Liver (tissue), 9 donors: ENCODE results near the gene PAX7. TPM values are rescaled to one million over a fixed set of nuclear protein-coding genes. Genes with fewer than 3 reads are reported as not detected.

Experiments
- DNase-seq: peaks from one replicate; pipeline ENCODE4 v3.0.0-alpha.2; 2017; ENCODE audit warnings: low spot score
- H3K27ac ChIP-seq, 2 donors: one replicate each; pipeline ENCODE4 v1.7.0; 2013; ENCODE audit warnings: inconsistent platforms in 2 of 2, low read length in 2 of 2, control low read depth in 1 of 2, low read depth in 1 of 2, mild to moderate bottlenecking in 1 of 2
- H3K27me3 ChIP-seq, 4 donors: one replicate each; pipeline versions ENCODE4 v1.6.1 to v1.7.0; 2013; ENCODE audit warnings: low read length in 3 of 4, inconsistent platforms in 1 of 4, mild to moderate bottlenecking in 1 of 4, moderate library complexity in 1 of 4; ENCODE audit not compliant: control insufficient read depth in 4 of 4, insufficient read depth in 4 of 4
- H3K36me3 ChIP-seq, 4 donors: one replicate each; pipeline versions ENCODE4 v1.6.1 to v1.7.0; 2013; ENCODE audit warnings: low read length in 3 of 4, mild to moderate bottlenecking in 3 of 4, low read depth in 1 of 4, moderate library complexity in 1 of 4; ENCODE audit not compliant: control insufficient read depth in 4 of 4, insufficient read depth in 3 of 4
- H3K4me1 ChIP-seq, 4 donors: one replicate each; pipeline versions ENCODE4 v1.6.1 to v1.7.0; 2013; ENCODE audit warnings: low read length in 3 of 4, mild to moderate bottlenecking in 3 of 4, moderate library complexity in 1 of 4; ENCODE audit not compliant: control insufficient read depth in 4 of 4, insufficient read depth in 4 of 4
- H3K4me3 ChIP-seq, 3 donors: one replicate each; pipeline versions ENCODE4 v1.6.1 to v1.7.0; 2013; ENCODE audit warnings: low read length in 3 of 3, control low read depth in 1 of 3, low read depth in 1 of 3, mild to moderate bottlenecking in 1 of 3
- H3K9ac ChIP-seq, 2 donors: one replicate each; pipeline ENCODE4 v1.7.0; 2013; ENCODE audit warnings: low read length in 2 of 2, mild to moderate bottlenecking in 2 of 2, moderate library complexity in 2 of 2, control low read depth in 1 of 2, low read depth in 1 of 2
- H3K9me3 ChIP-seq, 4 donors: one replicate each; pipeline versions ENCODE4 v1.6.1 to v1.7.0; 2013; ENCODE audit warnings: low read length in 3 of 4; ENCODE audit not compliant: control insufficient read depth in 4 of 4
- ATF3 ChIP-seq: IDR thresholded peaks from 2 replicates; pipeline ENCODE4 v1.6.1; 2016; ENCODE audit warnings: antibody characterized with exemption
- CTCF ChIP-seq: fragments of 150-350 bp; IDR thresholded peaks from 2 replicates; pipeline ENCODE4 v1.5.1; 2017; ENCODE audit warnings: improper control_type of control experiment, low read depth, low read length; ENCODE audit not compliant: missing input control
- EGR1 ChIP-seq, 2 donors: IDR thresholded peaks; 2 replicates each; pipeline ENCODE4 v1.6.1; 2016 to 2018; ENCODE audit warnings: antibody characterized with exemption in 2 of 2, low read depth in 2 of 2
- FOXA1 ChIP-seq: IDR thresholded peaks from 2 replicates; pipeline ENCODE4 v1.6.1; 2016; ENCODE audit warnings: antibody characterized with exemption
- FOXA2 ChIP-seq: IDR thresholded peaks from 2 replicates; pipeline ENCODE4 v1.6.1; 2016; ENCODE audit warnings: antibody characterized with exemption
- GABPA ChIP-seq, 2 donors: IDR thresholded peaks in 1 of 2; conservative IDR thresholded peaks in 1 of 2; 2 replicates each; pipeline ENCODE4 v1.6.1; 2016; ENCODE audit warnings: antibody characterized with exemption in 2 of 2, mild to moderate bottlenecking in 1 of 2, moderate library complexity in 1 of 2
- HNF4A ChIP-seq, 2 donors: conservative IDR thresholded peaks; 2 replicates each; pipeline ENCODE4 v1.6.1; 2016; ENCODE audit warnings: antibody characterized with exemption in 2 of 2, mild to moderate bottlenecking in 2 of 2
- HNF4G ChIP-seq: IDR thresholded peaks from 2 replicates; pipeline ENCODE4 v1.6.1; 2016; ENCODE audit warnings: antibody characterized with exemption
- JUND ChIP-seq, 2 donors: IDR thresholded peaks; 2 replicates each; pipeline ENCODE4 v1.6.1; 2016; ENCODE audit warnings: antibody characterized with exemption in 2 of 2
- MAX ChIP-seq: IDR thresholded peaks from 2 replicates; pipeline ENCODE4 v1.6.1; 2016; ENCODE audit warnings: antibody characterized with exemption
- NR2F2 ChIP-seq: IDR thresholded peaks from 2 replicates; pipeline ENCODE4 v1.6.1; 2016; ENCODE audit warnings: antibody characterized with exemption
- RAD21 ChIP-seq, 2 donors: IDR thresholded peaks; 2 replicates each; pipeline ENCODE4 v1.6.1; 2016; ENCODE audit warnings: antibody characterized with exemption in 2 of 2, mild to moderate bottlenecking in 2 of 2
- REST ChIP-seq: IDR thresholded peaks from 2 replicates; pipeline ENCODE4 v1.6.1; 2016; ENCODE audit warnings: antibody characterized with exemption, mild to moderate bottlenecking
- RXRA ChIP-seq, 2 donors: IDR thresholded peaks; 2 replicates each; pipeline ENCODE4 v1.6.1; 2017 to 2018; ENCODE audit warnings: antibody characterized with exemption in 2 of 2, mild to moderate bottlenecking in 1 of 2
- SP1 ChIP-seq: IDR thresholded peaks from 2 replicates; pipeline ENCODE4 v1.6.1; 2018; ENCODE audit warnings: antibody characterized with exemption, mild to moderate bottlenecking
- TAF1 ChIP-seq: conservative IDR thresholded peaks from 2 replicates; pipeline ENCODE4 v1.6.1; 2016; ENCODE audit warnings: antibody characterized with exemption, mild to moderate bottlenecking
- YY1 ChIP-seq: IDR thresholded peaks from 2 replicates; pipeline ENCODE4 v1.6.1; 2016; ENCODE audit warnings: antibody characterized with exemption, mild to moderate bottlenecking
- ZBTB33 ChIP-seq: IDR thresholded peaks from 2 replicates; pipeline ENCODE4 v1.6.1; 2016; ENCODE audit warnings: antibody characterized with exemption
- WGBS: extraction: QIAGEN DNeasy Blood & Tissue Kit; methylation state at CpG from one replicate; pipeline ENCODE4 v1.1.7; 2013; 5-methylcytosine and 5-hydroxymethylcytosine counted together
- polyA plus RNA-seq, 2 donors: library from polyadenylated mRNA; stranded (reverse) in 1 of 2; unstranded in 1 of 2; fragments of 200-250 nt in 1 of 2; fragments of >200 nt in 1 of 2; fragmentation: Nextera tagmentation in 1 of 2; extraction: Ambion mirVana in 1 of 2; gene quantifications; one replicate each; pipeline versions ENCODE4 v1.2.1 to v1.2.3, GENCODE V29; 2013 to 2015
- total RNA-seq, 2 donors: library from RNA; depleted of rRNA; stranded (reverse); fragments of >200 nt; gene quantifications; one replicate each; pipeline ENCODE4 v1.2.3, GENCODE V29; 2014
- donor health status: healthy.
- donor health status: healthy.
- donor health status: healthy.
- donor health status: healthy.
- donor health status: healthy.

Gene PAX7
- total and polyA plus RNA-seq, 4 donors: not detected

- Histone ChIP-seq H3K27me3 (peaks cover 0 to 5% (median 0%) of the 10 kb centered on the region in 4 donors), H3K4me1 (no peaks in the 10 kb centered on the region), H3K9ac (no peak overlapping the region), H3K9me3 (no peaks in the 10 kb centered on the region), H3K36me3 (no peaks in the 10 kb centered on the region), H3K27ac (no peak overlapping the region), H3K4me3 (no peak overlapping the region)
- TF ChIP-seq HNF4G (no peak), CTCF (no peak), REST (no peak), EGR1 (IDR thresholded peaks at IDR 0.05; ENCODE audit: low read depth in 2 of 2) (no peak), ATF3 (no peak), FOXA1 (no peak), RXRA (IDR thresholded peaks at IDR 0.05) (no peak), SP1 (no peak), MAX (no peak), ZBTB33 (no peak), NR2F2 (no peak), YY1 (no peak), GABPA (IDR thresholded peaks at IDR 0.05 in 1 of 2, conservative IDR thresholded peaks at IDR 0.05 in 1 of 2) (no peak), TAF1 (no peak), JUND (IDR thresholded peaks at IDR 0.05) (no peak), FOXA2 (no peak), HNF4A (conservative IDR thresholded peaks at IDR 0.05) (no peak), RAD21 (IDR thresholded peaks at IDR 0.05) (no peak)
- no peak for DNase-seq
- 40% methylated on average over 17 of the region's 17 CpGs for whole genome bisulfite sequencing
Observed at GRCh38 chr1:18661404-18662285, 31.0 kb downstream of the PAX7 start.
